Measurements from ENCODE around the gene DCT. TPM values are rescaled to one million over a fixed set of nuclear protein-coding genes. Genes with fewer than 3 reads are reported as not detected.

Gene DCT
- total and polyA plus RNA-seq, 2 of the 8 experiments (the other 6 are each of a cell fraction or from before 2014, with no cell fraction given): 0.02 TPM; not detected in 1

DNA sequence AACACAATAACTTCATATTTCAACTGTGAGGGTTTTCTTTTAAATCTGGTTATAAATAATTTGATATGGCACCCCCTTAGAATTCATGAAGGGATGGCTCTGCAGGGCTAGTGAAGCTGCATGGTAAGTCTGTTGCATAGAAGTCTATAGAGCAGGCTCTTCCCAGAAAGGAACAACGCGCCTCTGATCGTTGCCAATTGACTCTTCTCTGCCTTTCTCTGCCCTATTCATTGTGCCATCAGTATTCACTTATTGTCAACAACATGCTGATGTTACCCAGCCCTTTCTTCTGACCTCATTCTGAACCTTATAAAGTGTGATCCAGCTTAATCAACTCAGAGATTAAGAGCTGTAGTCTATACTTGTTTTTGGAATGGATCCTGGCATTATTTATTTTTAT is 16.3 kb upstream of the DCT start:
- H3K36me3 ChIP-seq (ENCODE audit: control insufficient read depth in 2 of 4, insufficient read depth in 4 of 4, low read length in 3 of 4): no peaks in the 10 kb centered on the region
- no peak overlapping the region for H3K23ac ChIP-seq (ENCODE audit: insufficient read length)
- H4K20me1 ChIP-seq (replicated peaks in 1 of 2; ENCODE audit: control insufficient read depth in 1 of 2, insufficient read depth in 2 of 2, low read length in 2 of 2): no peaks in the 10 kb centered on the region
- H3K9me3 ChIP-seq (ENCODE audit: insufficient read depth in 2 of 2, low read depth in 1 of 2, low read length in 1 of 2): no peaks in the 10 kb centered on the region
- no peak for DNase-seq (ENCODE audit: low read depth in 1 of 2, low spot score in 2 of 2)
- no peaks in the 10 kb centered on the region for H3K23me2 ChIP-seq (ENCODE audit: low read depth, low read length)
- CTCF ChIA-PET (ENCODE audit: partially characterized antibody): no interaction called here
- no peak overlapping the region for H4K5ac ChIP-seq (ENCODE audit: insufficient read length, low read depth, low read length)
- H3K79me2 ChIP-seq (ENCODE audit: control insufficient read depth in 1 of 2, insufficient read depth in 2 of 2, low read length in 2 of 2): no peaks in the 10 kb centered on the region
- H3K4me3 ChIP-seq (ENCODE audit: extremely low read depth in 1 of 4, insufficient read depth in 2 of 4, low read depth in 3 of 4, low read length in 4 of 4): no peak overlapping the region
- no peaks in the 10 kb centered on the region for H3K4me1 ChIP-seq (replicated peaks in 1 of 4; ENCODE audit: control insufficient read depth in 3 of 4, insufficient read depth in 4 of 4, low read length in 3 of 4)
- no peak overlapping the region for H2BK15ac ChIP-seq (ENCODE audit: low read length)
- H3K18ac ChIP-seq (ENCODE audit: extremely low read depth, low read length): no peak overlapping the region
- H4K8ac ChIP-seq (ENCODE audit: extremely low read depth, insufficient read depth, low read length): no peak overlapping the region
- no peak overlapping the region for H3K4me2 ChIP-seq (ENCODE audit: insufficient read depth in 1 of 2, low read depth in 2 of 2, low read length in 2 of 2)
- H3K27me3 ChIP-seq (replicated peaks in 1 of 4; ENCODE audit: control insufficient read depth in 3 of 4, extremely low read depth in 1 of 4, insufficient read depth in 3 of 4, low read length in 3 of 4): no peaks in the 10 kb centered on the region
- H2BK5ac ChIP-seq (ENCODE audit: low read depth, low read length): no peak overlapping the region
- no peaks in the 10 kb centered on the region for H3K79me1 ChIP-seq (ENCODE audit: low read depth, low read length)
- no peak overlapping the region for H2BK12ac ChIP-seq (ENCODE audit: low read depth, low read length)
- no peak overlapping the region for H2AK5ac ChIP-seq (ENCODE audit: low read depth, low read length)
- H3K14ac ChIP-seq (ENCODE audit: insufficient read length): no peak overlapping the region
- H3K27ac ChIP-seq (ENCODE audit: low read depth, low read length): no peak overlapping the region
- FAIRE-seq: no peak
- POLR2A ChIA-PET (ENCODE audit: partially characterized antibody): no interaction called here
- no peak overlapping the region for H3K56ac ChIP-seq (replicated peaks; ENCODE audit: insufficient read length, low read depth, low read length)
- H2AFZ ChIP-seq (ENCODE audit: low read length): no peak overlapping the region
- TF ChIP-seq CEBPB (IDR thresholded peaks at IDR 0.05; ENCODE audit: low read depth, low read length): no peak
- no peak overlapping the region for H2BK120ac ChIP-seq (replicated peaks; ENCODE audit: low read depth, low read length)
- 91% methylated on average over 3 of the region's 3 CpGs; no CpG with 5 or more reads in 1 of the 2 experiments for WGBS, 2 experiments (ENCODE audit: extremely low coverage in 1 of 2, insufficient coverage in 1 of 2, insufficient read length in 1 of 2, insufficient replicate concordance in 2 of 2, low coverage in 1 of 2, low lambda C conversion rate in 2 of 2, missing lambda C conversion rate in 1 of 2)
- H3K9ac ChIP-seq (replicated peaks in 1 of 4; ENCODE audit: extremely low read depth in 1 of 4, low read depth in 3 of 4, low read length in 3 of 4): no peak overlapping the region
- H3K4ac ChIP-seq (replicated peaks; ENCODE audit: insufficient read length, low read depth, low read length): no peak overlapping the region
- no peak overlapping the region for H4K91ac ChIP-seq (replicated peaks; ENCODE audit: insufficient read length, low read length)
- H2BK20ac ChIP-seq (ENCODE audit: low read length): no peak overlapping the region

Data from H1 (cell line).